Panc1 (cell line): ENCODE measurements around the gene TULP3. TPM values are rescaled to one million over a fixed set of nuclear protein-coding genes. Genes with fewer than 3 reads are reported as not detected.

ENCODE experiments used
- ATAC-seq: fragments of 200-7000 bp; cut with Tn5 transposase; 2 replicates; pipeline ENCODE4 v1.9.1; 2020; ENCODE audit warnings: mild to moderate bottlenecking, moderate library complexity
- BruUV-seq: library from RNA; stranded (reverse); fragments of 400-500 nt; replicated peaks from 2 replicates; lab custom pipeline; 2021; lab: Mats Ljungman, UMichigan
- CTCF ChIA-PET: fragments of 300-600 bp; sonication (Branson Sonifier 250); formaldehyde crosslinking; loops from one replicate; lab custom pipeline; 2022; ENCODE audit warnings: antibody characterized with exemption; lab: Charles Lee
- POLR2A ChIA-PET: fragments of 300-600 bp; sonication (Branson Sonifier 250); formaldehyde crosslinking; loops from one replicate; lab custom pipeline; 2022; ENCODE audit warnings: antibody characterized with exemption; lab: Charles Lee
- DNase-seq: peaks from one replicate; pipeline ENCODE4 v3.0.0-alpha.2; 2010; ENCODE audit warnings: low read depth, low spot score
- H3K27ac ChIP-seq: 2 replicates; pipeline ENCODE4 v1.5.1; 2011; ENCODE audit warnings: mild to moderate bottlenecking, low read length, inconsistent platforms
- H3K27me3 ChIP-seq: fragments of 200-500 bp; sonication (Bioruptor generic); 2 replicates; pipeline ENCODE4 v1.6.0; 2014; ENCODE audit warnings: low read length, inconsistent platforms; ENCODE audit not compliant: control insufficient read depth, insufficient read depth
- H3K36me3 ChIP-seq: fragments of 200-500 bp; sonication (Bioruptor generic); 2 replicates; pipeline ENCODE4 v1.5.1; 2014; ENCODE audit warnings: inconsistent platforms, mild to moderate bottlenecking, low read length, moderate library complexity; ENCODE audit not compliant: control insufficient read depth, insufficient read depth
- H3K4me1 ChIP-seq: 2 replicates; pipeline ENCODE4 v1.5.1; 2011; ENCODE audit warnings: inconsistent platforms, mild to moderate bottlenecking, low read length, moderate library complexity; ENCODE audit not compliant: control insufficient read depth, insufficient read depth
- H3K4me3 ChIP-seq, 2 experiments: 2 replicates each; pipeline ENCODE4 v1.5.1; 2011 to 2012; ENCODE audit warnings: low read depth in 2 of 2, low read length in 2 of 2, mild to moderate bottlenecking in 2 of 2, inconsistent platforms in 1 of 2, moderate library complexity in 1 of 2
- H3K9me3 ChIP-seq: fragments of 200-500 bp; sonication (Bioruptor generic); 2 replicates; pipeline ENCODE4 v1.5.1; 2014; ENCODE audit warnings: low read depth, mild to moderate bottlenecking, inconsistent platforms, low read length, moderate library complexity; ENCODE audit not compliant: control insufficient read depth, insufficient read depth
- POLR2AphosphoS5 ChIP-seq: IDR thresholded peaks from 2 replicates; pipeline ENCODE4 v1.6.1; 2012; ENCODE audit warnings: mild to moderate bottlenecking, low read depth, low read length, moderate library complexity
- REST ChIP-seq, 2 experiments: IDR thresholded peaks; 2 replicates each; pipeline ENCODE4 v1.6.1; 2011 to 2012; ENCODE audit warnings: low read depth in 2 of 2, control low read depth in 1 of 2, low read length in 1 of 2, mild to moderate bottlenecking in 1 of 2, moderate library complexity in 1 of 2; ENCODE audit not compliant: insufficient read depth in 1 of 2
- SIN3A ChIP-seq: IDR thresholded peaks from 2 replicates; pipeline ENCODE4 v1.6.1; 2012; ENCODE audit warnings: low read depth, mild to moderate bottlenecking, low read length, moderate library complexity, borderline replicate concordance; ENCODE audit not compliant: insufficient read depth
- TCF7L2 ChIP-seq: IDR thresholded peaks from 2 replicates; pipeline ENCODE4 v1.6.1; 2011; ENCODE audit warnings: mild to moderate bottlenecking, low read depth, low read length, inconsistent platforms
- in situ Hi-C: cut with HindIII; loops from 2 replicates; pipeline ENCODE4 v1.10.0; 2016; ENCODE audit warnings: low sequenced_read_pairs, low pct_unique_long_range_greater_than_20kb
- intact Hi-C: fragments of 100-400 bp; cut with micrococcal nuclease; formaldehyde crosslinking; loops from one replicate; pipeline ENCODE4 v1.10.0; 2022; ENCODE audit not compliant: unreplicated experiment
- total RNA-seq: library from RNA; stranded (reverse); gene quantifications from one replicate; pipeline ENCODE4 v1.2.1, GENCODE V29; 2021; ENCODE audit not compliant: unreplicated experiment
- TF ChIP-seq, protein P1 (sequence below): fragments of 450-650 bp; IDR thresholded peaks from 2 replicates; pipeline ENCODE4 v1.5.1; 2017; ENCODE audit warnings: mild to moderate bottlenecking

TULP3 gene
- total RNA-seq, 1 experiment from 2014 or later = 29.3 TPM

GRCh38 chr12:2949411-2949810 lies 58.7 kb downstream of the TULP3 start:
- Histone ChIP-seq H3K27ac (no peak overlapping the region), H3K4me3 (no peak overlapping the region), H3K27me3 (no peaks in the 10 kb centered on the region), H3K36me3 (no peaks in the 10 kb centered on the region), H3K4me1 (no peaks in the 10 kb centered on the region), H3K9me3 (no peaks in the 10 kb centered on the region)
- no peak for DNase-seq
- intact Hi-C loops (no loop called here), in situ Hi-C loops (no loop called here)
- POLR2A ChIA-PET = no interaction called here
- BruUV-seq = no TSS peak
- ATAC-seq = no peak
- TF ChIP-seq POLR2AphosphoS5 (no peak), SIN3A (no peak), REST (IDR thresholded peaks at IDR 0.05; ENCODE audit: insufficient read depth in 1 of 2, low read depth in 2 of 2, low read length in 1 of 2) (no peak), TCF7L2 (no peak)
- TF ChIP-seq, protein P1, sequence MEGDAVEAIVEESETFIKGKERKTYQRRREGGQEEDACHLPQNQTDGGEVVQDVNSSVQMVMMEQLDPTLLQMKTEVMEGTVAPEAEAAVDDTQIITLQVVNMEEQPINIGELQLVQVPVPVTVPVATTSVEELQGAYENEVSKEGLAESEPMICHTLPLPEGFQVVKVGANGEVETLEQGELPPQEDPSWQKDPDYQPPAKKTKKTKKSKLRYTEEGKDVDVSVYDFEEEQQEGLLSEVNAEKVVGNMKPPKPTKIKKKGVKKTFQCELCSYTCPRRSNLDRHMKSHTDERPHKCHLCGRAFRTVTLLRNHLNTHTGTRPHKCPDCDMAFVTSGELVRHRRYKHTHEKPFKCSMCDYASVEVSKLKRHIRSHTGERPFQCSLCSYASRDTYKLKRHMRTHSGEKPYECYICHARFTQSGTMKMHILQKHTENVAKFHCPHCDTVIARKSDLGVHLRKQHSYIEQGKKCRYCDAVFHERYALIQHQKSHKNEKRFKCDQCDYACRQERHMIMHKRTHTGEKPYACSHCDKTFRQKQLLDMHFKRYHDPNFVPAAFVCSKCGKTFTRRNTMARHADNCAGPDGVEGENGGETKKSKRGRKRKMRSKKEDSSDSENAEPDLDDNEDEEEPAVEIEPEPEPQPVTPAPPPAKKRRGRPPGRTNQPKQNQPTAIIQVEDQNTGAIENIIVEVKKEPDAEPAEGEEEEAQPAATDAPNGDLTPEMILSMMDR = no peak
- CTCF ChIA-PET = no interaction called here

DNA sequence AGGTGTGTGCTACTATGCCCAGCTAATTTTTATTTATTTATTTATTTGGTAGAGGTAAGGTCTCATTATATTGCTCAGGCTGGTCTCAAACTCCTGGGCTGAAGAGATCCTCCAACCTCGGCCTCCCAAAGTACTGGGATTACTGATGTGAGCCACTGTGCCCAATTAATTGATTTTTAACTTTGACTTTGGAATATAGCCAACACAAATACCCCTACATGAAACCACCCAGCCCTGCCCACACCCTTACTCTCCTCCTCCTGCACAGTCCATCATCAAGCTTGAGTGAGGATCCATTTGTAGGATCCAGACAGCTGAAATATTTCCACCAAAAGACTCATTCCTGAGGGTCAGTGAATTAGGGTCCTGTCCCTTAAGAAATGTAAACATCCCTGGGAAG lies 65.2 kb downstream of the TULP3 start:
- ChIA-PET CTCF (no interaction called here), POLR2A (no interaction called here)
- no peaks in the 10 kb centered on the region for H3K9me3 ChIP-seq
- H3K36me3 ChIP-seq = no peaks in the 10 kb centered on the region
- in situ Hi-C loops = no loop called here
- H3K4me3 ChIP-seq = no peak overlapping the region
- ATAC-seq (no peak), DNase-seq (no peak)
- H3K27ac ChIP-seq = no peak overlapping the region
- intact Hi-C loops = no loop called here
- H3K27me3 ChIP-seq = no peaks in the 10 kb centered on the region
- H3K4me1 ChIP-seq = peaks cover 6% of the 10 kb centered on the region
- no peak for TF ChIP-seq SIN3A
- no peak for TF ChIP-seq POLR2AphosphoS5
- TF ChIP-seq, protein P1 = no peak
- BruUV-seq = no TSS peak
